GM12878 (cell line): ENCODE measurements around the gene EXPH5. TPM values are rescaled to one million over a fixed set of nuclear protein-coding genes. Genes with fewer than 3 reads are reported as not detected.

Source experiments
- CREM ChIP-seq: IDR thresholded peaks from 2 replicates; pipeline ENCODE4 v1.6.1; 2014; ENCODE audit warnings: antibody characterized with exemption, low read depth
- FOXK2 ChIP-seq: fragments of 450-650 bp; IDR thresholded peaks from 2 replicates; pipeline ENCODE4 v1.6.1; 2017; ENCODE audit warnings: mild to moderate bottlenecking, moderate library complexity
- FOXM1 ChIP-seq: IDR thresholded peaks from 2 replicates; pipeline ENCODE4 v1.6.1; 2012; ENCODE audit warnings: low read depth, mild to moderate bottlenecking, inconsistent platforms, low read length, moderate library complexity
- HDAC2 ChIP-seq: fragments of 200-600 bp; sonication (generic); IDR thresholded peaks from 2 replicates; pipeline ENCODE4 v1.6.1; 2017
- HDAC6 ChIP-seq: fragments of 200-600 bp; sonication (generic); IDR thresholded peaks from one replicate; pipeline ENCODE4 v1.8.0; 2017; ENCODE audit warnings: antibody characterized with exemption; ENCODE audit not compliant: unreplicated experiment
- HDGF ChIP-seq: fragments of 450-650 bp; IDR thresholded peaks from 2 replicates; pipeline ENCODE4 v1.6.1; 2016; ENCODE audit warnings: antibody characterized with exemption
- IRF4 ChIP-seq: IDR thresholded peaks from 2 replicates; pipeline ENCODE4 v1.6.1; 2011; ENCODE audit warnings: low read depth, low read length
- MTA2 ChIP-seq: fragments of 450-650 bp; IDR thresholded peaks from 2 replicates; pipeline ENCODE4 v1.6.1; 2016; ENCODE audit warnings: low read depth, mild to moderate bottlenecking, moderate library complexity
- NFIC ChIP-seq: IDR thresholded peaks from 2 replicates; pipeline ENCODE4 v1.6.1; 2012; ENCODE audit warnings: low read depth, mild to moderate bottlenecking, inconsistent platforms, low read length, moderate library complexity
- RAD21 ChIP-seq: IDR thresholded peaks from 2 replicates; pipeline ENCODE4 v1.6.1; 2011; ENCODE audit warnings: mild to moderate bottlenecking, low read depth, low read length, moderate library complexity; ENCODE audit not compliant: insufficient read depth
- RFX5 ChIP-seq: IDR thresholded peaks from 2 replicates; pipeline ENCODE4 v1.6.1; 2011; ENCODE audit warnings: low read depth, low read length, improper control_type of control experiment
- SP1 ChIP-seq: IDR thresholded peaks from one replicate; pipeline ENCODE4 v1.6.1; 2011; ENCODE audit warnings: low read depth, low read length
- SREBF2 ChIP-seq: IDR thresholded peaks from 2 replicates; pipeline ENCODE4 v1.6.1; 2012; ENCODE audit warnings: mild to moderate bottlenecking, low read length
- TAF1 ChIP-seq: IDR thresholded peaks from 2 replicates; pipeline ENCODE4 v1.6.1; 2011; ENCODE audit warnings: mild to moderate bottlenecking, low read depth, low read length, borderline replicate concordance
- TCF7 ChIP-seq: IDR thresholded peaks from 2 replicates; pipeline ENCODE4 v1.6.1; 2014; ENCODE audit warnings: antibody characterized with exemption, borderline replicate concordance
- YY1 ChIP-seq: IDR thresholded peaks from 2 replicates; pipeline ENCODE4 v1.6.1; 2011; ENCODE audit warnings: low read depth, mild to moderate bottlenecking, low read length
- polyA plus RNA-seq, 11 experiments: library from polyadenylated mRNA; depleted of rRNA in 4 of 11; unstranded in 6 of 11; stranded (reverse) in 5 of 11; fragments of >200 nt; fragmentation: Nextera tagmentation in 4 of 11; fragmentation: Illumina TruSeq in 1 of 11; extraction: Ambion mirVana in 4 of 11; extraction: Trizol in 1 of 11; gene quantifications; 1 replicate in 1 of 11; 2 replicates in 10 of 11; pipeline versions ENCODE4 v1.2.1 to v1.2.3, GENCODE V29; 2011 to 2016; ENCODE audit warnings: inconsistent platforms in 2 of 11, missing spikeins in 2 of 11, low read depth in 1 of 11
- total RNA-seq, 4 experiments: library from RNA; depleted of rRNA in 3 of 4; stranded (reverse); fragments of >200 nt in 3 of 4; fragmentation: Illumina TruSeq in 1 of 4; extraction: Trizol in 1 of 4; gene quantifications; 2 replicates each; pipeline versions ENCODE4 v1.2.1 to v1.2.3, GENCODE V29; 2013 to 2021
- TF ChIP-seq, protein P1 (sequence below): fragments of 450-650 bp; IDR thresholded peaks from 2 replicates; pipeline ENCODE4 v1.6.1; 2017; ENCODE audit warnings: borderline replicate concordance
- TF ChIP-seq, protein P2 (sequence below): fragments of 450-650 bp; conservative IDR thresholded peaks from 2 replicates; pipeline ENCODE4 v1.6.1; 2017; ENCODE audit warnings: mild to moderate bottlenecking, moderate library complexity
- TF ChIP-seq, protein P3 (sequence below): fragments of 450-650 bp; IDR thresholded peaks from 2 replicates; pipeline ENCODE4 v1.6.1; 2018; ENCODE audit warnings: borderline replicate concordance, mild to moderate bottlenecking; ENCODE audit not compliant: partially characterized antibody
- TF ChIP-seq, protein P4 (sequence below): fragments of 450-650 bp; IDR thresholded peaks from 2 replicates; pipeline ENCODE4 v1.6.1; 2016; ENCODE audit warnings: mild to moderate bottlenecking
- TF ChIP-seq, protein P5 (sequence below), 3 experiments: IDR thresholded peaks in 2 of 3; conservative IDR thresholded peaks in 1 of 3; 2 replicates each; pipeline ENCODE4 v1.5.1; 2011; ENCODE audit warnings: low read depth in 3 of 3, low read length in 3 of 3, mild to moderate bottlenecking in 3 of 3, control low read depth in 2 of 3, moderate library complexity in 2 of 3, inconsistent platforms in 1 of 3, mixed read lengths in 1 of 3; ENCODE audit not compliant: control insufficient read depth in 2 of 3, insufficient read depth in 1 of 3; ENCODE audit errors: extremely low read depth in 1 of 3

EXPH5 gene
- total and polyA plus RNA-seq, 10 of the 15 experiments (the other 5 are each of a cell fraction or from before 2014, with no cell fraction given), result 0.69 to 11.1 (median 4.3) TPM

DNA sequence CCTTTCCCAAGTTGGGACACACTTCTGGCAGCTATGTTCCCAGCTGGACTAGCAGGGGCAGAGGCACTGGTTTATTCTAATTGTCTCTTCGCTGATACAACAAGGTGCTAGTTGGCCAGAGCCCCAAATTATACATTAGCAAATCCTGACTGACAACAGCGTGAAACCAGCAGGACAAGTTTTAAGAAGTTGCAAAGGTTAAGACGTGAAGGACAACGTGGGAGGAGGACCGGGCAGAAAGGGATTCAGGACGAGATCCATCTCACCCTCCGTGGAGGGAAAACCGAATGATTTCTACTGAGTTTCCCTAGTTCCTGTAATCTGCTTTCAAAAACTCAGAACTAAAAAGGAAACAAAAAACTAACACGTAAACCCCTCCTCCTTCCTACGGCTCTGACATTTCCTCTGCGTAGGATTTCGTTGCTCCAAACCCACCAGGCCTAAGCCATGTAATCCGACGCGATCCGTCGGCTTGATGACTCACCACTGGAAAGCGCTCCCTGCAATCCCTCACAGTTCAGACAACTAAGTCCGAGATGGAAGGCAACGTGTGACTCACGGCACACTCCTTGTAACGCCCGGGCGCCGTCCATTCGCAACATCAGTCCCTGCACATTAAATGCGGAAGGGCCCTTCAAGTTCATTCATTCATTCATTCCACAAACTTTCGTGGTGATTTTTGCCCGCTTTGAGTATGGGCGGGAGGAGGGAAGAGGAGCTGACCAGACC, 96.1 kb downstream of the EXPH5 start (continued):
- no peak for TF ChIP-seq SP1
- 0 out of 2 replicates have a peak, but pooled peaks have one; percentile 33 for TF ChIP-seq HDGF
- TF ChIP-seq, protein P1, sequence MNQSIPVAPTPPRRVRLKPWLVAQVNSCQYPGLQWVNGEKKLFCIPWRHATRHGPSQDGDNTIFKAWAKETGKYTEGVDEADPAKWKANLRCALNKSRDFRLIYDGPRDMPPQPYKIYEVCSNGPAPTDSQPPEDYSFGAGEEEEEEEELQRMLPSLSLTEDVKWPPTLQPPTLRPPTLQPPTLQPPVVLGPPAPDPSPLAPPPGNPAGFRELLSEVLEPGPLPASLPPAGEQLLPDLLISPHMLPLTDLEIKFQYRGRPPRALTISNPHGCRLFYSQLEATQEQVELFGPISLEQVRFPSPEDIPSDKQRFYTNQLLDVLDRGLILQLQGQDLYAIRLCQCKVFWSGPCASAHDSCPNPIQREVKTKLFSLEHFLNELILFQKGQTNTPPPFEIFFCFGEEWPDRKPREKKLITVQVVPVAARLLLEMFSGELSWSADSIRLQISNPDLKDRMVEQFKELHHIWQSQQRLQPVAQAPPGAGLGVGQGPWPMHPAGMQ, result no peak
- peak; percentile 79 for TF ChIP-seq TAF1
- TF ChIP-seq, protein P2, sequence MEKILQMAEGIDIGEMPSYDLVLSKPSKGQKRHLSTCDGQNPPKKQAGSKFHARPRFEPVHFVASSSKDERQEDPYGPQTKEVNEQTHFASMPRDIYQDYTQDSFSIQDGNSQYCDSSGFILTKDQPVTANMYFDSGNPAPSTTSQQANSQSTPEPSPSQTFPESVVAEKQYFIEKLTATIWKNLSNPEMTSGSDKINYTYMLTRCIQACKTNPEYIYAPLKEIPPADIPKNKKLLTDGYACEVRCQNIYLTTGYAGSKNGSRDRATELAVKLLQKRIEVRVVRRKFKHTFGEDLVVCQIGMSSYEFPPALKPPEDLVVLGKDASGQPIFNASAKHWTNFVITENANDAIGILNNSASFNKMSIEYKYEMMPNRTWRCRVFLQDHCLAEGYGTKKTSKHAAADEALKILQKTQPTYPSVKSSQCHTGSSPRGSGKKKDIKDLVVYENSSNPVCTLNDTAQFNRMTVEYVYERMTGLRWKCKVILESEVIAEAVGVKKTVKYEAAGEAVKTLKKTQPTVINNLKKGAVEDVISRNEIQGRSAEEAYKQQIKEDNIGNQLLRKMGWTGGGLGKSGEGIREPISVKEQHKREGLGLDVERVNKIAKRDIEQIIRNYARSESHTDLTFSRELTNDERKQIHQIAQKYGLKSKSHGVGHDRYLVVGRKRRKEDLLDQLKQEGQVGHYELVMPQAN, result no peak
- TF ChIP-seq HDAC2, result no peak
- TF ChIP-seq, protein P3, sequence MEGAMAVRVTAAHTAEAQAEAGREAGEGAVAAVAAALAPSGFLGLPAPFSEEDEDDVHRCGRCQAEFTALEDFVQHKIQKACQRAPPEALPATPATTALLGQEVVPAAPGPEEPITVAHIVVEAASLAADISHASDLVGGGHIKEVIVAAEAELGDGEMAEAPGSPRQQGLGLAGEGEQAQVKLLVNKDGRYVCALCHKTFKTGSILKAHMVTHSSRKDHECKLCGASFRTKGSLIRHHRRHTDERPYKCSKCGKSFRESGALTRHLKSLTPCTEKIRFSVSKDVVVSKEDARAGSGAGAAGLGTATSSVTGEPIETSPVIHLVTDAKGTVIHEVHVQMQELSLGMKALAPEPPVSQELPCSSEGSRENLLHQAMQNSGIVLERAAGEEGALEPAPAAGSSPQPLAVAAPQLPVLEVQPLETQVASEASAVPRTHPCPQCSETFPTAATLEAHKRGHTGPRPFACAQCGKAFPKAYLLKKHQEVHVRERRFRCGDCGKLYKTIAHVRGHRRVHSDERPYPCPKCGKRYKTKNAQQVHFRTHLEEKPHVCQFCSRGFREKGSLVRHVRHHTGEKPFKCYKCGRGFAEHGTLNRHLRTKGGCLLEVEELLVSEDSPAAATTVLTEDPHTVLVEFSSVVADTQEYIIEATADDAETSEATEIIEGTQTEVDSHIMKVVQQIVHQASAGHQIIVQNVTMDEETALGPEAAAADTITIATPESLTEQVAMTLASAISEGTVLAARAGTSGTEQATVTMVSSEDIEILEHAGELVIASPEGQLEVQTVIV, result no peak
- no peak for TF ChIP-seq FOXK2
- no peak for TF ChIP-seq SREBF2
- no peak for TF ChIP-seq HDAC6
- no peak for TF ChIP-seq FOXM1
- no peak for TF ChIP-seq RFX5
- TF ChIP-seq IRF4, result peak; percentile 19; the same call in 1 of the 2 replicates
- TF ChIP-seq YY1, result no peak
- TF ChIP-seq MTA2, result no peak
- TF ChIP-seq, protein P4, sequence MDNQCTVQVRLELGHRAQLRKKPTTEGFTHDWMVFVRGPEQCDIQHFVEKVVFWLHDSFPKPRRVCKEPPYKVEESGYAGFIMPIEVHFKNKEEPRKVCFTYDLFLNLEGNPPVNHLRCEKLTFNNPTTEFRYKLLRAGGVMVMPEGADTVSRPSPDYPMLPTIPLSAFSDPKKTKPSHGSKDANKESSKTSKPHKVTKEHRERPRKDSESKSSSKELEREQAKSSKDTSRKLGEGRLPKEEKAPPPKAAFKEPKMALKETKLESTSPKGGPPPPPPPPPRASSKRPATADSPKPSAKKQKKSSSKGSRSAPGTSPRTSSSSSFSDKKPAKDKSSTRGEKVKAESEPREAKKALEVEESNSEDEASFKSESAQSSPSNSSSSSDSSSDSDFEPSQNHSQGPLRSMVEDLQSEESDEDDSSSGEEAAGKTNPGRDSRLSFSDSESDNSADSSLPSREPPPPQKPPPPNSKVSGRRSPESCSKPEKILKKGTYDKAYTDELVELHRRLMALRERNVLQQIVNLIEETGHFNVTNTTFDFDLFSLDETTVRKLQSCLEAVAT, result peak; percentile 63
- peak; percentile 76; the same call in 1 of the 2 replicates for TF ChIP-seq CREM
- TF ChIP-seq TCF7, result no peak
- TF ChIP-seq, protein P5, sequence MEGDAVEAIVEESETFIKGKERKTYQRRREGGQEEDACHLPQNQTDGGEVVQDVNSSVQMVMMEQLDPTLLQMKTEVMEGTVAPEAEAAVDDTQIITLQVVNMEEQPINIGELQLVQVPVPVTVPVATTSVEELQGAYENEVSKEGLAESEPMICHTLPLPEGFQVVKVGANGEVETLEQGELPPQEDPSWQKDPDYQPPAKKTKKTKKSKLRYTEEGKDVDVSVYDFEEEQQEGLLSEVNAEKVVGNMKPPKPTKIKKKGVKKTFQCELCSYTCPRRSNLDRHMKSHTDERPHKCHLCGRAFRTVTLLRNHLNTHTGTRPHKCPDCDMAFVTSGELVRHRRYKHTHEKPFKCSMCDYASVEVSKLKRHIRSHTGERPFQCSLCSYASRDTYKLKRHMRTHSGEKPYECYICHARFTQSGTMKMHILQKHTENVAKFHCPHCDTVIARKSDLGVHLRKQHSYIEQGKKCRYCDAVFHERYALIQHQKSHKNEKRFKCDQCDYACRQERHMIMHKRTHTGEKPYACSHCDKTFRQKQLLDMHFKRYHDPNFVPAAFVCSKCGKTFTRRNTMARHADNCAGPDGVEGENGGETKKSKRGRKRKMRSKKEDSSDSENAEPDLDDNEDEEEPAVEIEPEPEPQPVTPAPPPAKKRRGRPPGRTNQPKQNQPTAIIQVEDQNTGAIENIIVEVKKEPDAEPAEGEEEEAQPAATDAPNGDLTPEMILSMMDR (IDR thresholded peaks at IDR 0.05 in 2 of 3, conservative IDR thresholded peaks at IDR 0.05 in 1 of 3; ENCODE audit: control insufficient read depth in 2 of 3, extremely low read depth in 1 of 3, insufficient read depth in 1 of 3, low read depth in 3 of 3, low read length in 3 of 3), result no peak
- TF ChIP-seq RAD21, result no peak
- peak; percentile 27; the same call in 1 of the 2 replicates for TF ChIP-seq NFIC
